Heart right ventricle (tissue), 16 donors: Measurements from ENCODE around the gene RFFL. TPM values are rescaled to one million over a fixed set of nuclear protein-coding genes. Genes with fewer than 3 reads are reported as not detected.

Experiments
- ATAC-seq, 8 donors: fragments of 200-7000 bp; cut with Tn5 transposase; one replicate each; pipeline ENCODE4 v1.9.1; 2020; ENCODE audit warnings: mild to moderate bottlenecking in 8 of 8, moderate library complexity in 8 of 8, moderate number of reproducible peaks in 1 of 8
- DNase-seq, 2 donors: peaks; one replicate each; pipeline ENCODE4 v3.0.0-alpha.2; 2020
- H3K27ac ChIP-seq, 10 donors: fragments of 200-600 bp; sonication (generic) in 2 of 10; one replicate each; pipeline versions ENCODE4 v1.5.0 to v1.8.0; 2020 to 2022; ENCODE audit warnings: mild to moderate bottlenecking in 3 of 10
- H3K27me3 ChIP-seq, 7 donors: fragments of 200-600 bp; one replicate each; pipeline ENCODE4 v1.8.0; 2021 to 2022; ENCODE audit warnings: mild to moderate bottlenecking in 2 of 7
- H3K36me3 ChIP-seq, 9 donors: fragments of 200-600 bp; sonication (generic) in 1 of 9; one replicate each; pipeline versions ENCODE4 v1.5.0 to v1.8.0; 2020 to 2022; ENCODE audit warnings: mild to moderate bottlenecking in 2 of 9
- H3K4me1 ChIP-seq, 9 donors: fragments of 200-600 bp; sonication (generic) in 1 of 9; one replicate each; pipeline versions ENCODE4 v1.5.0 to v1.8.0; 2020 to 2022; ENCODE audit warnings: mild to moderate bottlenecking in 4 of 9
- H3K4me3 ChIP-seq, 10 donors: fragments of 200-600 bp; sonication (generic) in 2 of 10; one replicate each; pipeline versions ENCODE4 v1.5.0 to v1.8.0; 2020 to 2022; ENCODE audit warnings: mild to moderate bottlenecking in 7 of 10, moderate library complexity in 2 of 10
- H3K9me3 ChIP-seq, 11 donors: fragments of 200-600 bp in 10 of 11; sonication (generic) in 2 of 11; one replicate each; pipeline versions ENCODE4 v1.5.0 to v1.8.0; 2013 to 2022; ENCODE audit warnings: mild to moderate bottlenecking in 2 of 11, control low read depth in 1 of 11, moderate library complexity in 1 of 11
- WGBS, 2 donors: extraction: QIAGEN DNeasy Blood & Tissue Kit; methylation state at CpG; one replicate each; pipeline ENCODE4 v1.1.7; 2013; ENCODE audit warnings: inconsistent platforms in 1 of 2; 5-methylcytosine and 5-hydroxymethylcytosine counted together
- intact Hi-C, 10 donors: fragments of 100-400 bp; cut with DNase I; formaldehyde crosslinking; loops; one replicate each; pipeline versions ENCODE4 v1.11.1 to v1.14.2; 2022
- polyA plus RNA-seq, 2 donors: library from polyadenylated mRNA; stranded (reverse); fragments of 200-250 nt; gene quantifications; one replicate each; pipeline ENCODE4 v1.2.3, GENCODE V29; 2013
- total RNA-seq, 10 donors: library from RNA; stranded (reverse); fragmentation: NEBNext Ultra II Directional in 3 of 10; extraction: Animal tissue kit (Norgen Biotek cat#: 25700) in 3 of 10; gene quantifications; one replicate each; pipeline versions ENCODE4 v1.2.1 to v1.2.4, GENCODE V29; 2021 to 2023
- TF ChIP-seq, protein P1 (sequence below), 9 donors: fragments of 200-600 bp; sonication (generic) in 2 of 9; IDR thresholded peaks; one replicate each; pipeline versions ENCODE4 v1.5.0 to v1.8.0; 2021 to 2022; ENCODE audit warnings: antibody characterized with exemption in 9 of 9, mild to moderate bottlenecking in 5 of 9, moderate library complexity in 1 of 9
- donor health status: Arrhythmogenic right ventricular cardiomyopathy.
- donor health status: ischemic (EF 13 %, LVEDD 7.1; RV severe dilation, severe dysfunction).
- donor health status: healthy with polysubstance abuse.
- donor health status: DM: no; HTN: yes; CAD: no.
- donor health status: DM: no; HTN: no; CAD: no.
- donor health status: ischemic (EF 25% LVEDD 6.9; RV normal size, moderate dysfunction).
- donor health status: ischemic (EF 25% LVEDD 5.7; RV mildly dilated, moderate dysfunction).
- donor health status: healthy.
- donor health status: DM: yes; HTN: yes; CAD: no.
- donor health status: Ischemic cardiomyopathy.
- donor health status: ischemic (EF 35%, LVEDD 5.7; RV mildly dilated, moderate dysfunction).
- donor health status: nonischemic (EF 11% LVEDD 7.7; RV severe dilation, severe dysfunction).
- donor health status: DM: yes; HTN: yes; CAD: no.
- donor health status: PGD.
- donor health status: ischemic (EF 29% LVEDD 5.4; RV normal size, mild dysfunction).
- donor health status: nonischemic (EF 23%, LVEDD 6.1; RV moderate dilation, normal function).

RFFL gene
- total and polyA plus RNA-seq, 12 donors, result 2.3 to 19.3 (median 13.5) TPM

DNA sequence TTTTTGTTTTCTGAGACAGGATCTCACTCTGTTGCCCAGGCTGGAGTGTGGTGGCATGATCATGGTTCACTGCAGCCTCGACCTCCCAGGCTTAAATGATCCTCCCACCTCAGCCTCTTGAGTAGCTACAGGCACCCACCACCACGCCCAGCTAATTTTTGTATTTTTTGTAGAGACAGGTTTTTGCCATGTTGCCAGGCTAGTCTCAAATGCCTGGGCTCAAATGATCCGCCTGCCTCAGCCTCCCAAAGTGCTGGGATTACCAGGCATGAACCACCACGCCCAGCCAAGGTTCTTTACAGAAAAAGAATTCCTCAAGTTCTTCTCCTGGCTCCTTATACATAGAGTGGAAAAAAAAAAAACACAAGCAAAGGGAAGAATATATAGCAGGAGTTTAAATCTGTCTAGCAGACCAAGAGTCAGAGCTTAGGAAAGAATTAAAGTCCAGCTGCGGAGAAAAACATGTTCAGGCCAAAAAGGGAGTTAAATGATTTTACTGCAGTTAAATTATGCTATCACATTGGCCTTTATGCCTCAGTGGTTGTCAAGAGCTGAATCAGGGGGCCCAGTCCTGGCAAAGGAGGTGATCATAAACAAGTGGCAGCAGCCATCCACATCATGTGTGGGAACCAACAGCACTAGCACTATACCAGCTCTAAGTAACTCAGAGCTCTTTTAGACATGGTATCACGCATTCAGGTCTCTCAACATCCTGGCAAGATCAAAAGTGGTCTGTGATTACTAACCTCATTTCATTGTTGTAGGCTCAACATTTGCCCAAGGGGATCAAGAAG lies 43.9 kb downstream of the RFFL start:
- intact Hi-C loops, result loop anchor here in 3 of 10 donors (5.0 kb wide), 1 partner anchor 43 kb away; the partner anchor contains the start of gene RFFL (in 3 of the 3)
- no peak overlapping the region for H3K27ac ChIP-seq
- no peaks in the 10 kb centered on the region for H3K9me3 ChIP-seq
- TF ChIP-seq, protein P1, sequence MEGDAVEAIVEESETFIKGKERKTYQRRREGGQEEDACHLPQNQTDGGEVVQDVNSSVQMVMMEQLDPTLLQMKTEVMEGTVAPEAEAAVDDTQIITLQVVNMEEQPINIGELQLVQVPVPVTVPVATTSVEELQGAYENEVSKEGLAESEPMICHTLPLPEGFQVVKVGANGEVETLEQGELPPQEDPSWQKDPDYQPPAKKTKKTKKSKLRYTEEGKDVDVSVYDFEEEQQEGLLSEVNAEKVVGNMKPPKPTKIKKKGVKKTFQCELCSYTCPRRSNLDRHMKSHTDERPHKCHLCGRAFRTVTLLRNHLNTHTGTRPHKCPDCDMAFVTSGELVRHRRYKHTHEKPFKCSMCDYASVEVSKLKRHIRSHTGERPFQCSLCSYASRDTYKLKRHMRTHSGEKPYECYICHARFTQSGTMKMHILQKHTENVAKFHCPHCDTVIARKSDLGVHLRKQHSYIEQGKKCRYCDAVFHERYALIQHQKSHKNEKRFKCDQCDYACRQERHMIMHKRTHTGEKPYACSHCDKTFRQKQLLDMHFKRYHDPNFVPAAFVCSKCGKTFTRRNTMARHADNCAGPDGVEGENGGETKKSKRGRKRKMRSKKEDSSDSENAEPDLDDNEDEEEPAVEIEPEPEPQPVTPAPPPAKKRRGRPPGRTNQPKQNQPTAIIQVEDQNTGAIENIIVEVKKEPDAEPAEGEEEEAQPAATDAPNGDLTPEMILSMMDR (IDR thresholded peaks at IDR 0.05), result no peak
- peaks cover 0 to 71% (median 11%) of the 10 kb centered on the region in 9 donors for H3K36me3 ChIP-seq
- H3K4me1 ChIP-seq, result peaks cover 0 to 33% (median 23%) of the 10 kb centered on the region in 9 donors
- ATAC-seq (no peak), DNase-seq (no peak)
- no peak overlapping the region for H3K4me3 ChIP-seq
- no peaks in the 10 kb centered on the region for H3K27me3 ChIP-seq
- 95 to 96% methylated on average over 6 of the region's 6 CpGs for WGBS, 2 donors

DNA sequence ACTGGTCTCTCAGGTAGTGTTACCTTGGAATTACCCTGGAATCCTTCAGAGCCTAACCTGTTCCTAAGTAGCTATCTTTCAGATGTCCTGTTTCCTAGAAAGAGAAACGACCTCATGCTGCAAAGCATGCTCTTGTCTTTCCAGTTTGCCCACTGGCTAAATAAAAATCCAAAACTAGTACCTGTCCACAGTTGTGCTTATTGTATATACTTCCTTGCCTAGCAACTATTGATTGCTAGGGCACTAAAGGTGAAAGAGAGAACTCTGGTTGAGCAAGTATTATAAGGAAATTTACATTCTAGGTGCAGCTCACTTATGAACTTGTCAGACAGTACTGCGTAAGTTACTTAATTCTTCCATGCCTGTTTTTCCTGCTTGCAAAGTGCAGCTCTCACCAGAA lies 44.7 kb downstream of the RFFL start:
- intact Hi-C loops, result no loop called here

DNA sequence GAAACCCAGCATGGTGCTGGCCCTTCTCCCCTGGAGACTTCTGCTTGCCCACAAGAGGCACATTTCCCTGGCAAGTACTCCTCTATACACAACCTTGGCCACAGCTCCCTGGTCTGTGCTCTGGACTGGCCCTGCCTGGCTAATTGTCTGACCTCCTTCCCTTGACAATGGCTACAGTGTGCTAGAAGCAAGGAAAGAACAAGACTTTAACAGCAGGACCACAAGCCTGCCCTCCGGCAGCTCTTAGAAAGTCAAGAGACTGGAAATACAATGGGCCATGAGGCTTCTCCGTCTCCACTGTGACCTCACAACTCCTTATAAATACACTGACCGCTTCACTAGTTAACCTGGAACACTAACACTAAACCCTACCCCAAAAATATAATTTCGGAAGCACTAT lies 46.5 kb downstream of the RFFL start:
- no peaks in the 10 kb centered on the region for H3K27me3 ChIP-seq
- H3K27ac ChIP-seq, result no peak overlapping the region
- intact Hi-C loops, result no loop called here
- TF ChIP-seq, protein P1 (IDR thresholded peaks at IDR 0.05), result no peak
- ATAC-seq (no peak), DNase-seq (no peak)
- H3K36me3 ChIP-seq, result peaks cover 0 to 90% (median 11%) of the 10 kb centered on the region in 9 donors
- no peak overlapping the region for H3K4me3 ChIP-seq
- no peaks in the 10 kb centered on the region for H3K9me3 ChIP-seq
- 96 to 97% methylated on average over 4 of the region's 4 CpGs for WGBS, 2 donors
- peaks cover 0 to 15% (median 9%) of the 10 kb centered on the region in 9 donors for H3K4me1 ChIP-seq

More for the DNA sequence above, 44.7 kb downstream of the RFFL start:
- TF ChIP-seq, protein P1 (IDR thresholded peaks at IDR 0.05), result no peak
- Histone ChIP-seq H3K4me1 (peaks cover 0 to 32% (median 23%) of the 10 kb centered on the region in 9 donors), H3K27me3 (no peaks in the 10 kb centered on the region), H3K9me3 (no peaks in the 10 kb centered on the region), H3K27ac (no peak overlapping the region), H3K36me3 (peaks cover 0 to 74% (median 11%) of the 10 kb centered on the region in 9 donors), H3K4me3 (no peak overlapping the region)
- WGBS, 2 donors, result 90 to 93% methylated on average over 2 of the region's 2 CpGs
- ATAC-seq (no peak), DNase-seq (no peak)

DNA sequence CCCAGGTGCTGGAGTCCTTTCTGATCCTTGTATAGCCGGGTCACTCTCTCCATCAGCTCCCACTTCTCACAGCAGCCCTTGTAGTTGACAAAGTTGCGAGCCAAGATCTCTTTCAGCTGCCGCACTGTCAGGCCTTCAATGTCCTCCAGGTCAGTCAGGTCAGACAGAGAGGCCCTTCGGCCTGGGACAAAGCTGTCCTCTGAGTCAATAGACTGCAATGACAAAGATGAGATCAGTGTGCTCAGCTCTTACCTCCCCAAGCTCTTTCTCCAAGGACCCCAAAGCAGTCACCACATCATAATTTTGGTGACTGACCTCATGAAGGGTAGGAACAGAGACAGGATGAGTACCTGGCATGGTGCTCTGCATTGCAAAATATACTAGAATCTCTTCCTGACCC lies 47.1 kb downstream of the RFFL start:
- Histone ChIP-seq H3K36me3 (peaks cover 0 to 96% (median 17%) of the 10 kb centered on the region in 9 donors), H3K4me3 (no peak overlapping the region), H3K4me1 (peaks cover 0 to 12% (median 6%) of the 10 kb centered on the region in 9 donors), H3K27me3 (no peaks in the 10 kb centered on the region), H3K9me3 (no peaks in the 10 kb centered on the region), H3K27ac (no peak overlapping the region)
- intact Hi-C loops, result no loop called here
- WGBS, 2 donors, result 89 to 94% methylated on average over 4 of the region's 4 CpGs
- peak in 2 of 8 donors; percentile 18 to 46 for ATAC-seq
- TF ChIP-seq, protein P1 (IDR thresholded peaks at IDR 0.05), result no peak
- no peak for DNase-seq
